ENCODE measurements around the gene FOXC2. TPM values are rescaled to one million over a fixed set of nuclear protein-coding genes. Genes with fewer than 3 reads are reported as not detected.
A peak's percentile ranks its signal among the peaks of the same experiment; 100 is the strongest.
"Not testable (repeated sequence)": the region's sequence is repeated elsewhere in the genome, so short reads cannot be mapped to it uniquely, and the experiment has no call there.

The FOXC2 gene
- total and polyA plus RNA-seq, 2 of the 13 experiments (the other 11 are each of a cell fraction or from before 2014, with no cell fraction given) = not detected

DNA sequence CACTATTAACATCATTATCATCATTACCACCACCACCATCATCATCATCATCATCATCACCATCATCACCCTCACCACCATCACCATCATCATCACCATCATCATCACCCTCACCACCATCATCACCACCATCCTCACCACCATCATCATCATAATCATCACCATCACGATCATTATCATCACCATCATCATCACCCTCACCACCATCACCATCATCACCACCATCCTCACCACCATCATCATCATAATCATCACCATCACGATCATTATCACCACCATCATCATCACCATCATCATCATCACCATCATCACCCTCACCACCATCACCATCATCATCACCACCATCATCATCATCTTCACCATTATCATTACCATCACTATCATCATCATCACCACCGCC lies 21.3 kb downstream of the FOXC2 start (continued):
- TF ChIP-seq LCORL (IDR thresholded peaks at IDR 0.05) (0 out of 2 replicates have a peak, but pooled peaks have one; percentile 18), CREB1 (IDR thresholded peaks at IDR 0.05) (peak; percentile 96)
- TF ChIP-seq LCORL, CREB1 (CRISPR knock-in tag; IDR thresholded peaks at IDR 0.05): not testable (repeated sequence)

DNA sequence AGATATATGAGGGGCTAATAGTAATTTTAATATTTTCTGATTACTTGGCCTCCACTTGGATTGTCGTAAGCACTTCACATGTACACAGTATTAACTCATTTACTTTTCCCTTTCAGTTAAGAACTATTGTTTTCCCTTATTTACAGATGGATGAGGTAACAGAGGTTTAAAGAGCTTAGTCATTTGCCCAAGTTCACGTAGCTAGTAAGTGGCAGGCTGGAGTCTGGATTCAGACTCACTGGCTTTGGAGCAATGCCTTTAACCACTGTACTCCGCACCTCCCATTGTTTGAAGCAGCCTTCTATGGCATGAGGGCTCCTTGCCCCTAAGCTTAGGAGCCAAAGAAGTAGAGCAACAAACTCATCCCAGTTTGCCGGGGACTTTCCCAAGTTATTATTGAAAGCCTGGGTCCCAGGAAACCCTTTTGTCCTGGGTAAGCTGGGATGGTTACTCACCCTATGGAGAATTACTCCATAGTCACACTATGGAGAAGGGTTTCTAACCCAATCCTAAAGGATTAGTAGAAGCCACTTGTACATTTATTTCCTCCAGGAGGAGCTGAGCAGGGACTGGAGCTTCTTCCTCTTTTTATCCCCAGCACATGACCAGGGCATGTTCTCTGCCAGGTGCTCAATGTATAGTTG lies 24.0 kb downstream of the FOXC2 start:
- no peaks in the 10 kb centered on the region for H4K20me1 ChIP-seq (ENCODE audit: insufficient read depth, low read length)
- no peaks in the 10 kb centered on the region for H3K4me1 ChIP-seq (ENCODE audit: insufficient read depth, low read length)
- BruUV-seq (replicated peaks) = no TSS peak
- no peak overlapping the region for H2AFZ ChIP-seq (ENCODE audit: low read length)
- intact Hi-C loops (cut with micrococcal nuclease; ENCODE audit: unreplicated experiment) (no loop called here), in situ Hi-C loops (cut with HindIII; ENCODE audit: extremely low pct_ligation_motif_present, low pct_unique_long_range_greater_than_20kb) (no loop called here)
- FAIRE-seq (no peak), ATAC-seq (no peak; the same call in 2 of the 3 replicates), DNase-seq (ENCODE audit: low spot score) (peak; percentile 32)
- no peak overlapping the region for H3K27ac ChIP-seq (ENCODE audit: extremely low read length, insufficient read depth, low read length)
- no peaks in the 10 kb centered on the region for H3K79me2 ChIP-seq (ENCODE audit: insufficient read depth, low read length)
- no peaks in the 10 kb centered on the region for H3K9me3 ChIP-seq (ENCODE audit: low read length)
- CTCF ChIA-PET (ENCODE audit: low intra/inter-chr PET ratio, low total read pairs) = no interaction called here
- no peak overlapping the region for H3K9ac ChIP-seq (ENCODE audit: insufficient read depth, low read depth, low read length)
- H3K36me3 ChIP-seq (replicated peaks in 1 of 2; ENCODE audit: control insufficient read depth in 1 of 2, insufficient read depth in 2 of 2, low read length in 2 of 2) = no peaks in the 10 kb centered on the region
- no peak overlapping the region for H3K4me2 ChIP-seq (ENCODE audit: low read depth, low read length)
- peaks cover 6 to 37% of the 10 kb centered on the region in 2 experiments for H3K27me3 ChIP-seq (ENCODE audit: control insufficient read depth in 1 of 2, insufficient read depth in 2 of 2, low read length in 2 of 2)
- POLR2A ChIA-PET = no interaction called here
- whole genome bisulfite sequencing (ENCODE audit: low lambda C conversion rate) = 2% methylated on average over 4 of the region's 4 CpGs
- H3K4me3 ChIP-seq (replicated peaks in 1 of 3; ENCODE audit: insufficient read depth in 1 of 3, low read depth in 2 of 3, low read length in 3 of 3) = no peak overlapping the region
- TF ChIP-seq HNF4A (CRISPR knock-in tag; IDR thresholded peaks at IDR 0.05) (no peak), SOX5 (CRISPR knock-in tag; IDR thresholded peaks at IDR 0.05; ENCODE audit: borderline replicate concordance) (peak; percentile 81), SOX6 (IDR thresholded peaks at IDR 0.05) (no peak), SOX6 (CRISPR knock-in tag; IDR thresholded peaks at IDR 0.05) (peak; percentile 43; the same call in 1 of the 2 replicates), YY1 (IDR thresholded peaks at IDR 0.05; ENCODE audit: insufficient read depth, insufficient replicate concordance, low read depth, low read length) (no peak), ZNF282 (IDR thresholded peaks at IDR 0.05; ENCODE audit: partially characterized antibody) (no peak), ZNF883 (CRISPR knock-in tag; IDR thresholded peaks at IDR 0.05; ENCODE audit: not compliant biosample characterization) (no peak), FOXP1 (IDR thresholded peaks at IDR 0.05) (no peak), FOXP1 (CRISPR knock-in tag; IDR thresholded peaks at IDR 0.05) (0 out of 2 replicates have a peak, but pooled peaks have one; percentile 20), SALL1 (CRISPR knock-in tag; IDR thresholded peaks at IDR 0.05) (no peak), FOXA3 (CRISPR knock-in tag; IDR thresholded peaks at IDR 0.05) (peak; percentile 69), NFE2 (CRISPR knock-in tag; IDR thresholded peaks at IDR 0.05) (0 out of 2 replicates have a peak, but pooled peaks have one; percentile 30), FOSL2 (CRISPR knock-in tag; IDR thresholded peaks at IDR 0.05) (peak; percentile 68)
- TF ChIP-seq, protein P1, sequence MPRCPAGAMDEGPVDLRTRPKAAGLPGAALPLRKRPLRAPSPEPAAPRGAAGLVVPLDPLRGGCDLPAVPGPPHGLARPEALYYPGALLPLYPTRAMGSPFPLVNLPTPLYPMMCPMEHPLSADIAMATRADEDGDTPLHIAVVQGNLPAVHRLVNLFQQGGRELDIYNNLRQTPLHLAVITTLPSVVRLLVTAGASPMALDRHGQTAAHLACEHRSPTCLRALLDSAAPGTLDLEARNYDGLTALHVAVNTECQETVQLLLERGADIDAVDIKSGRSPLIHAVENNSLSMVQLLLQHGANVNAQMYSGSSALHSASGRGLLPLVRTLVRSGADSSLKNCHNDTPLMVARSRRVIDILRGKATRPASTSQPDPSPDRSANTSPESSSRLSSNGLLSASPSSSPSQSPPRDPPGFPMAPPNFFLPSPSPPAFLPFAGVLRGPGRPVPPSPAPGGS (CRISPR knock-in tag; IDR thresholded peaks at IDR 0.05) = no peak
- TF ChIP-seq, protein P2, sequence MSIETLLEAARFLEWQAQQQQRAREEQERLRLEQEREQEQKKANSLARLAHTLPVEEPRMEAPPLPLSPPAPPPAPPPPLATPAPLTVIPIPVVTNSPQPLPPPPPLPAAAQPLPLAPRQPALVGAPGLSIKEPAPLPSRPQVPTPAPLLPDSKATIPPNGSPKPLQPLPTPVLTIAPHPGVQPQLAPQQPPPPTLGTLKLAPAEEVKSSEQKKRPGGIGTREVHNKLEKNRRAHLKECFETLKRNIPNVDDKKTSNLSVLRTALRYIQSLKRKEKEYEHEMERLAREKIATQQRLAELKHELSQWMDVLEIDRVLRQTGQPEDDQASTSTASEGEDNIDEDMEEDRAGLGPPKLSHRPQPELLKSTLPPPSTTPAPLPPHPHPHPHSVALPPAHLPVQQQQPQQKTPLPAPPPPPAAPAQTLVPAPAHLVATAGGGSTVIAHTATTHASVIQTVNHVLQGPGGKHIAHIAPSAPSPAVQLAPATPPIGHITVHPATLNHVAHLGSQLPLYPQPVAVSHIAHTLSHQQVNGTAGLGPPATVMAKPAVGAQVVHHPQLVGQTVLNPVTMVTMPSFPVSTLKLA (IDR thresholded peaks at IDR 0.05) = no peak
- TF ChIP-seq, protein P3, sequence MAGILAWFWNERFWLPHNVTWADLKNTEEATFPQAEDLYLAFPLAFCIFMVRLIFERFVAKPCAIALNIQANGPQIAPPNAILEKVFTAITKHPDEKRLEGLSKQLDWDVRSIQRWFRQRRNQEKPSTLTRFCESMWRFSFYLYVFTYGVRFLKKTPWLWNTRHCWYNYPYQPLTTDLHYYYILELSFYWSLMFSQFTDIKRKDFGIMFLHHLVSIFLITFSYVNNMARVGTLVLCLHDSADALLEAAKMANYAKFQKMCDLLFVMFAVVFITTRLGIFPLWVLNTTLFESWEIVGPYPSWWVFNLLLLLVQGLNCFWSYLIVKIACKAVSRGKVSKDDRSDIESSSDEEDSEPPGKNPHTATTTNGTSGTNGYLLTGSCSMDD (CRISPR knock-in tag; IDR thresholded peaks at IDR 0.05) = no peak
